ENCODE data around the gene RUBCN.
"Not testable (repeated sequence)": the region's sequence is repeated elsewhere in the genome, so short reads cannot be mapped to it uniquely, and the experiment has no call there.

The RUBCN gene

DNA sequence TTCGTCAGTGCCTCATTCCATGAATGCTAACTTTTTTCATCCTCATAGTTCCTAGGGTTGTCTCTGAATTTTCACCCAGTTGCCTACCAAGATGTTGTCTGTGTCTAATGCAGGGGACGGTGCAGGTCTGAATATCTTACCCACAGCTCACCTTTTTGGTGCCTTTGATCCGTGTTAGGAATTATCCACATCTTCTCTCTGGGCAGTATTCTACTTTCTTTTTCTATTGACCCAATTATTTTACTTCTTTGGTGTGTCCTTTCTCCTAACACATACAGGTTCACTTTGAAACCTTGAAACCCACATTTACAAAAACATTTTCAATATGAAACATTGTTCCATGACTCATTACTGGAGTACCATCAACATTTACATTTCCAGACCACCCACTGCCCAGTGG is 80.6 kb downstream of the RUBCN start:
- not testable (repeated sequence) for DNase-seq

DNA sequence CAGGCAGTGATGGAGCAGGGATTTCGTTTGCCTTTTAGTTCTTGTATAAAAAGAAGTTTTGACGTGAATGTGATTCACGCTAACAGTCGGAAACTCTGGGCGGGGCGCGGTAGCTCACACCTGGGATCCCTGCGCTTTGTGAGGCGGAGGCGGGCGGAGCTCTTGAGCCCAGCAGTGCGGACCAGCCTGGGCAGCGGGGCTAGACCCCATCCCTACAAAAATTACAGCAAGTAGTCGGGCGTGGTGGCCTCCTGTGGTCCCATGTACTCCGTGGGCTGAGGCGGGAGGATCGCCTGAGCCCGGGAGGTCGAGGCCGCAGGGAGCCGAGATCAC is 81.7 kb downstream of the RUBCN start:
- DNase-seq = not testable (repeated sequence)

DNA sequence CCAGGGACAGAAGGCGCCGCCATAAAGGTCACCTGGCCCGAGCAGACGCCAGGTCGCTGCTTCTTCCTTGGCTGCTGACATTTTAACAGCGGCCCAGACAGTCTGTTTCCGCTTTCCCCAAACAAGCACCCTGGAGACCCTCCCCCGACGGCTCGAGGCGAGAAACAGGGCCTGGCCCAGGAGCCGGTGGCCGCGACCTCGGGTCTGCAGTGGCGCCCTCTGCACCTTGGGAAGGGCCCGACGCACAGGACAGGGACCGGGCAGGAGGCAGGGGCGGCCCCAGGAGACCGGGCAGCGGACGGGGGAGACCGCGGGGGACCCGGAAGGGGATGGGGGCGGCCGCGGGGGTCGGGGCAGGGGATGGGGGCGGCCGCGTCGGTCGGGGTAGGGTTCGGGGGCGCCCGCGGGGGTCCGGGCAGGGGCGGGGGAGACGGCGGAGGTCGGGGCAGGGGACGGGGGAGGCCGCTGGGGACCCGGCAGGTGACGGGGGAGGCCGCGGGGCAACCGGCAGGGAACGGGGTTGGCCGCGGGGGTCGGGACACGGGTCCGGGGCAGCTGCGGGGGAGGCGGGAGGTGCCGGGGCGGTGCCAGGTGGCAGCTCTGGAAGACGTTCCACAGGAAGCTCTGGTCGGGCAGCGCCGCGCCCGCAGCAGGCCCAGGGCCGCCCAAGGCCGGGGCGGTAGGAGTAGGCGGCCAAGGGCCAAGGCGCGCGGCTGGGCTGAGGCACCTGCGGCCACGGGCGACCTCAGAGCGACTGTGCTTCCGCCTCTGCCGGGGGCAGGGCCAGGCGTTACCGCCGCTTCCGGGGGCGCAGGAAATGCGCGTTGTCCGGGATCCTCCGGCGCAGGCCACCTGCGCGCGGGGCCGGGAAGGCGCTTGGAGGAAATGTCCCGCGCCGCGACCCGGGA is 82.4 kb downstream of the RUBCN start:
- not testable (repeated sequence) for DNase-seq

DNA sequence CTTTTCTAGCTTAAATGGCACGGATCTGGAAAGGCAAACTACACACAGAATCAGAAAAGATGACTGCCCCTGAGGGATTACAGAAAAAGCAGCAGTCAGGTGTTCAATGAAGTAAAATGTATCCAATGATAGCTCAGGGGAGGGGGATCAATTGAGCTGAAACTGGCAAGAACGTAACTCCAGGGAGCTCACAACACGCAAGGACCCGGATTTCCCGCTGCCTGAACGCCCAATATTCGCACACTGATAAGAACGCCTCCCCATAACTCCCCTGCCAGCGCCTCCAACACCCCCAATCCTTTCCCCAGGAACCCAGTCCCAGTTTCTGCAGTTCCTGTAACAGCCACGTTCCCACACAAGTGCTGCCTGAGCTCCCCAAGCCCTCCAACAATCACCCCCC is 83.8 kb downstream of the RUBCN start:
- not testable (repeated sequence) for DNase-seq

DNA sequence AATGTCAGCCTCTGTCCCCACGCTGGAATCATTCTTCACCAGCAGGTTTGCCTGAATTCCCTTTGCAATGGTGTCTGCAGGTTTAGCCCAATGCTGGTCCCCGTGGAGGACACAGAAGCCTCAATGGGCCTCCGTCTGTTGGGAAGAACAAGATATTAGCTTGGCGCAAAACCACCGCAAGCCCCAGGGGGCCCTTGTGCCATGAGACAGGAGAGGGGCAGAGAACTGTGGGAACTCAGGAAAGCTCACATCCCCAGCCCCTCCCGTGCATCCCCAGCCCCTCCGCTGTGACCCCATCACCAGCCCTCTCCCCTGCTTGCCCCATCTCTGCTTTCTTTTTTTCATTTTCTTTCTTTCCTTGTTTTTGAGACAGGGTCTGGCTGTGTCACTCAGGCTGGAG is 89.1 kb downstream of the RUBCN start:
- DNase-seq = not testable (repeated sequence)

DNA sequence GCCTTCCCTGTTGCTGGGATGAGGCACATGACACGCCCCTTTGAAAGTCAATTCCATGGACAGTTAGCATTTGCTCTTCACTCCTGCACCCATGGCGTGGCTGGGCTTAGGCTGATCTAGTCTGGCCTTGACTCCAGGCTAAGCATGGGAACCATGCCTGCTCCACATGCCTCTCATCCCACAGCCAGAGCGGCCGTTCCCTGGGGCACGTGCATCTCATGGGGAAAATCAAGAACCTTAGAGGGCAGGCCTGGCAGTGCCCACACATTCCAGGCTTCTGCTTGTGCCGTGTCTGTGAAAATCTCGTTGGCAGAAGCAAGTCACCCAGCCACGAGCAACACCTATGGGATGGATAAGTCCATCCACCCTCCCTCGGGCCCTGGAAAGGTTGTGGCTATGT is 89.5 kb downstream of the RUBCN start:
- DNase-seq = not testable (repeated sequence)

DNA sequence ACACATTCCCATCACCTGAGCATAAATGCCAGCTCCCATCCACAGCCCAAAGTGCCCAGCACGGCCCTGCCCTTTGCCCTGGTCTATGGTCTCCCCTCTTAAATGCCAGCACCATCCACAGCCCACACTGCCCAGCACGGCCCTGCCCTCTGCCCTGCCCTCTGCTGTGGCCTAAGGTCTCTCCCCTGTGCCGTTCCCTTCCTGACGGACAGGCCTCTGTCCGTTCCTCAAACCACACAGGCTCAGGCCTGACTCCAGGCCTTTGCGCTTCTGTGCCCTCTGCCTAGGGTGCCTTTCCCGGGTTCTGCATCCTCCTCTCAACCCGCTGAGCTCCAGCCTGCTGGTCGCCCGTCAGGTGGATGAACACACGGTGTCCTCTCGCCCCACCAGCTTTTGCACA is 90.4 kb downstream of the RUBCN start:
- not testable (repeated sequence) for DNase-seq

DNA sequence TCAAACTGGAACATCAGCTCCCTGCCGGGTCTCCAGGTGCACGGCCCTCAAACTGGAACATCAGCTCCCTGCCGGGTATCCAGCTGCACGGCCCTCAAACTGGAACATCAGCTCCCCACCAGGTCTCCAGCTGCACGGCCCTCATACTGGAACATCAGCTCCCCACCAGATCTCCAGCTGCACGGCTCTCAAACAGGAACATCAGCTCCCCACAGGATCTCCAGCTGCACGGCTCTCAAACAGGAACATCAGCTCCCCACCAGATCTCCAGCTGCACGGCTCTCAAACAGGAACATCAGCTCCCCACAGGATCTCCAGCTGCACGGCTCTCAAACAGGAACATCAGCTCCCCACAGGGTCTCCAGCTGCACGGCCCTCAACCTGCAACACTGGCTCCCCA is 99.1 kb downstream of the RUBCN start:
- not testable (repeated sequence) for DNase-seq

DNA sequence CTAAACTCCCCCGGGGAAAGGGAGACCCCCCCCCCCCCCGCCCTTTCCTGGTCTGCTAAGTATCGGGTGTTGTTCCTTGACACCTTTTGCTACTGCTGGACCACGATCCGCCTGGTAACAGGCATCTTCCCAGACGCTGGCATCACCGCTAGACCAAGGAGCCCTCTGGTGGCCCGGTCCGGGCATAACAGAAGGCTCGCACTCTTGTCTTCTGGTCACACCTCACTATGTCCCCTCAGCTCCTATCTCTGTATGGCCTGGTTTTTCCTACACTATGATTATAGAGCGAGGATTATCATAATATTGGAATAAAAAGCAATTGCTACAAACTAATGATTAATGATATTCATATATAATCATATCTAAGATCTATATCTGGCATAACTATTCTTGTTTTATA is 104.7 kb downstream of the RUBCN start:
- not testable (repeated sequence) for DNase-seq

DNA sequence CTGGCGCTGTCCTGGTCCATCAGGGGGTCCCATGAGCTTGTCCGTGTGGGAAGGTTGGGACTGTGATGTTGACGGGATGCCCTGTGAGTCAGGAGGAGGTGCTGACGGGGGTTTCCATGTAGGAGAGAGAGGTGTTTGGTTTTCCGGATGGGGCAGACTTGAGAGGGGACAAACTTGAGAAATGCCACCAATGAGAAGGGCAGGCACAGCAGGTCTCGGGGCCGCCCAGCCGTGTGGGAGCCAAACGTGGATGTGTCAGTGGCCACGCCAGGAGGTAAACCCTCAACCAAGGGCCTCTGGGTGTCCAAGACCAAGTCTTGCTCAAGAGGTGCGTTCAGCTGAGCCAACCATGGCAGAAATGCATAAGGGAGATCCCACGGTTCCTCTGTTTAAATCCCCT is 105.9 kb downstream of the RUBCN start:
- not testable (repeated sequence) for DNase-seq

DNA sequence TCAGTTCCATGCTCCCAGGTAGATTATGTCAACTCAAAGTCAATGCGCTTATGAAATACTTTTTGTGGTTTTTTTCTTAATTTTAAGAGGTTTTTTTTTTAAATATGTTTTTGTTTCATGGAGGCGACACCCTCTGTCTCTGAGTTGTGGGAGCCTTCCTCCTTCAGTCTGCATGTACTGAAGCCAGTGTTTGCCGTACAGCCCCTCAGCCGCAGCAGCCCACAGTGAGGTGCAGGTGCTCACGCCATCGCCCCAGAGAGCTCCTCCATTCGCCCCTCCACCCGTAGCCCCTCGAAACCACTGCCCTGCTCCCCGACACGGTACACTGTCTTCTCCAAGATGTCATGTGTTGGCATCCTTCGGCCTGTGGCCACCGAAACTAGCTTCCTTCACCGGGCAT is 107.4 kb downstream of the RUBCN start:
- not testable (repeated sequence) for DNase-seq

DNA sequence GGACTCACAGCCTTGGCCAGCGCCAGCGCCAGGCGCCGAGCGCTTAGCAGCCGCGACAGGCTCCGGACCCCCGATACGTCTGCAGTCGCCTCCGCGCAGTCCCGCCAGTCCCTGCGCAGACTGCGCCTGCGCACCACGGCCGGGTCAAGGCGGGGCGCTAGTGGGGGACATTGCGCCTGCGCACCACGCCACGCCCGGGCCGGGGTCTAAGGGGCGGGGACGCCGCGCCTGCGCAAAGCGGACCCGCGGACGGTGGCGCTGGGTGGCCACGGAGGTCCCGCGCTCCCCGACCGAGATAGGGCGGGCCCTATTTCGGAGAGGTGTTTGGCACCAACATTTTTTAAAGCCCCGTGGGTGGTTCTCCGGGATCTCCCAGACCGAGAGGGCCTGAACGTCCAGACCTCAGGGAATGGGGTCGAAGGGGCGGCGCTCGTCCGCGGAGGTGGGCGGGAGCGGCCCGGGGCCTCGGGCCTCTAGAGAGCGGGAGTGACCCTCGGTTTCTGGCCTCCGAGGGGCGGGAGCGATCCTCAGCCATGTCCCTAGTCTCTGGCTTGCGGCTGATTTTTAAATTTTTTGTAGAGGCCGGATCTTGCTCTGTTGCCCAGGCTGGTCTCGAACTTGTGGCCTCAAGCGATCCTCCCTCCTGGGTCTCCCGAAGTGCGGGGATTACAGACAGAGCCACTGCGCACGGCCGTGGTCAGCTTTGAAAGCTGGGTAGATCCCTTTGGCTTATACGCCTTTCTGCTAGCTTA is 108.8 kb downstream of the RUBCN start:
- not testable (repeated sequence) for DNase-seq

DNA sequence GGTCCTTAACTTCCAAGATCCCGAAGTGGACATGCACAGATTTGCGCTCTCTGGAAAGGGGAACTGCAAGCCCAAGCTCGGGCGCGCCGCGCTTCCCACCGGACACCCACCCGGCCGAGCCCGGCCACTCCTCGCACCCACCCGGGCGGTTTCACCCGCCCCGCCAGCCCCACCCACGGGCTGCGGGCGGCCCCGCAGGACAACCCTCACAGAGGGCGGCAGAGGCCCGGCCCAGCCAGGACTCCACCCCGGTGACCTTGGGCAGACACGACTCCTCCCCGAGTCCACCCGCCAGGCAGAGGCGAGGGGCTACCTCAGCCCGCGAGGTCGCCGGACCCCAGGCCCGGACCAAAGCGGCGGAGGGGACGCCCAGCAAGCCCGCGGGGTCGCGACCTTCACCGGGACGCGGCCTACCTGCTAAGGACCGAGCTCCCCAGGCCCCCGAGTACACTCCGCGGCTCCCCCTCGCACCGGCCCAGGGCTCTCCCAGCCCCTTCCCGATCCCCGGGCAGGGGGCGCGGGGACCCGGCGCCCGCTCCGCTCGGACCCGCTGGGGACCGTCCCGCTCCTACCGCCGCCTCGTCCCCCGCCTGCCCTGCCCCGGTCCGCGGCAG is 109.4 kb downstream of the RUBCN start:
- DNase-seq = not testable (repeated sequence)

DNA sequence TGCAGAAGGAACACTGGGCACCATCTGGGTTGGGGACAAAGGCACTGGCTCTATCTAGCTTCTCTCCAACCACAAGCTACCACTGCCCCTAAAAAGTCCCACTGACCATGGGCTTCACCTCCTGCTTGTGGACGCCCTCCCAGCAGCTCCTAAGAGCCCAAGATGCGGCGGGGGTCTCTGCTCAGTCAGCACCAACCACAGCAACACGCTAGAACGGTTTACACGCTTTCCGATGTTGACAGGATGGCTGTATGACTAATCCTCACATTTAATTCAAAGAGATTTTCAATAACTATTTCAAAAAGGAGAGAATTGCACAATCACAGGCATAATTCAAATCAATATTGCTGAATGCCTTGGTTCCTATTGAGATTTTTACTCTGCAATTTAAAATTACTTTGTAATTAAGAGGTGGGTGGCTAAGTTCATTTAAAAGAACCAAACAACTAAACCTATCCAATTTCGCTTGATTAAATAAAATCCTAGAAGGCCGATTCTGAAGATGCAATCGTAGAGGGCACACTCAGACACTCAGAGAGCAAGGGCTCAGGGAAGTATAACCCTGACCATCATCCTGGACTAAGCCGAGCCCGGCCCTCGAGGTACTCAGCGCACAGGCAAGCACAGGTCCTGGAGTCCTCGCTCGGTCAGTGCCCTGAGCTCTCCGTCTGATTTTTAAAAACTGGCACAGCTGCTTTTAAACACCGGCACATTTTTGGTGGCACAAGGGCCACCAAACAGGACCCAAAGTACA is 110.1 kb downstream of the RUBCN start:
- DNase-seq = not testable (repeated sequence)

DNA sequence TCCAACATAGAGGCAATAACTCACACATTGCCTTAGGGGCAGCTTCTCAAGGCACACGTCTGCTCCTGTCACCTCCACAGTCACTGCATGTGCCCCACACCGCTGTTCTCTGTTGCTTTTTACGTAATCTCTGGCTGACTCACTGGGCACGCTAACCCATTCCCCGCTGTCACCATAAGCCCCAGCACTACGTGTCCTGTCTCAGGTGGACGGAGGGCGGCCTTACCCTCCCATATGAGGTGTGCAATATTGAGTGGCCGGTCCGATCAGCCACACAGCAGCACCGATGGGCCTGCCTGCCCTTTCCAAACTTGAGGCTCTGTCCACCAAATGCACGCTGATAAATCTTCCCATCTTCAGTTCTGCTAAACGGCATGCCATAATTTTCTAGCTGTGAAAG is 115.2 kb downstream of the RUBCN start:
- not testable (repeated sequence) for DNase-seq

Measured in DMS79 treated with DMSO at 0.1 percent for 48 hours (cell line).